Nephron (organoid): Measurements from ENCODE around the gene TTC17.
"Not testable (repeated sequence)": the region's sequence is repeated elsewhere in the genome, so short reads cannot be mapped to it uniquely, and the experiment has no call there.

ENCODE experiments used
- H3K27ac Mint-ChIP-seq, 3 experiments: 2 replicates each; pipeline ENCODE4 v1.8.0; 2020; ENCODE audit warnings: mixed read lengths in 3 of 3, mild to moderate bottlenecking in 2 of 3, moderate library complexity in 1 of 3
- H3K27me3 Mint-ChIP-seq: 2 replicates; pipeline ENCODE4 v1.8.0; 2021; ENCODE audit warnings: low read depth, mild to moderate bottlenecking, moderate library complexity, mixed read lengths
- H3K36me3 Mint-ChIP-seq: 2 replicates; pipeline ENCODE4 v1.8.0; 2020; ENCODE audit warnings: low read depth, mixed read lengths
- H3K4me1 Mint-ChIP-seq: 2 replicates; pipeline ENCODE4 v1.8.0; 2020; ENCODE audit warnings: mixed read lengths
- H3K4me3 Mint-ChIP-seq, 3 experiments: 2 replicates each; pipeline ENCODE4 v1.8.0; 2020; ENCODE audit warnings: mild to moderate bottlenecking in 3 of 3, mixed read lengths in 3 of 3, moderate library complexity in 2 of 3
- H3K9me3 Mint-ChIP-seq: 2 replicates; pipeline ENCODE4 v1.8.0; 2020; ENCODE audit warnings: mixed read lengths
- CTCF ChIP-seq, 3 experiments: fragments of 200-600 bp; sonication (generic); IDR thresholded peaks; one replicate each; pipeline ENCODE4 v1.5.0; 2021; ENCODE audit warnings: antibody characterized with exemption in 3 of 3; ENCODE audit not compliant: unreplicated experiment in 3 of 3

TTC17 gene

GRCh38 chr11:43443811-43444210 lies 85.1 kb downstream of the TTC17 start:
- no peaks in the 10 kb centered on the region for H3K4me1 Mint-ChIP-seq

GRCh38 chr11:43447151-43447550 lies 88.4 kb downstream of the TTC17 start:
- H3K9me3 Mint-ChIP-seq = no peaks in the 10 kb centered on the region
- no peak overlapping the region for H3K27ac Mint-ChIP-seq
- no peak overlapping the region for H3K4me3 Mint-ChIP-seq
- no peak for TF ChIP-seq CTCF (IDR thresholded peaks at IDR 0.05; ENCODE audit: unreplicated experiment in 3 of 3)
- H3K36me3 Mint-ChIP-seq = peaks cover 80% of the 10 kb centered on the region
- H3K27me3 Mint-ChIP-seq = no peaks in the 10 kb centered on the region
- H3K4me1 Mint-ChIP-seq = no peaks in the 10 kb centered on the region

More at GRCh38 chr11:43443811-43444210, 85.1 kb downstream of the TTC17 start:
- H3K9me3 Mint-ChIP-seq = no peaks in the 10 kb centered on the region
- H3K4me3 Mint-ChIP-seq = peak overlapping the region in 1 of 3 experiments; percentile 10
- H3K27ac Mint-ChIP-seq = peak overlapping the region in 2 of 3 experiments; percentile 35 to 92
- TF ChIP-seq CTCF (IDR thresholded peaks at IDR 0.05; ENCODE audit: unreplicated experiment in 3 of 3) = no peak
- no peaks in the 10 kb centered on the region for H3K27me3 Mint-ChIP-seq
- H3K36me3 Mint-ChIP-seq = peaks cover 76% of the 10 kb centered on the region

- no peak for TF ChIP-seq CTCF (IDR thresholded peaks at IDR 0.05; ENCODE audit: unreplicated experiment in 3 of 3)
- Mint-ChIP-seq H3K27ac (no peak overlapping the region), H3K27me3 (no peaks in the 10 kb centered on the region), H3K4me1 (no peaks in the 10 kb centered on the region), H3K9me3 (peaks cover 9% of the 10 kb centered on the region), H3K36me3 (peaks cover 75% of the 10 kb centered on the region), H3K4me3 (no peak overlapping the region)
These were observed 99.8 kb downstream of the TTC17 start for GRCh38 chr11:43458486-43458885.

- no peaks in the 10 kb centered on the region for H3K4me1 Mint-ChIP-seq
- no peak for TF ChIP-seq CTCF (IDR thresholded peaks at IDR 0.05; ENCODE audit: unreplicated experiment in 3 of 3)
These were observed 100.5 kb downstream of the TTC17 start for GRCh38 chr11:43459246-43459645.

GRCh38 chr11:43462359-43462758 lies 103.6 kb downstream of the TTC17 start:
- no peak for TF ChIP-seq CTCF (IDR thresholded peaks at IDR 0.05; ENCODE audit: unreplicated experiment in 3 of 3)
- no peaks in the 10 kb centered on the region for H3K27me3 Mint-ChIP-seq
- H3K27ac Mint-ChIP-seq = no peak overlapping the region
- H3K4me3 Mint-ChIP-seq = no peak overlapping the region
- H3K9me3 Mint-ChIP-seq = peaks cover 35% of the 10 kb centered on the region
- H3K4me1 Mint-ChIP-seq = no peaks in the 10 kb centered on the region
- H3K36me3 Mint-ChIP-seq = peaks cover 89% of the 10 kb centered on the region

More at GRCh38 chr11:43459246-43459645, 100.5 kb downstream of the TTC17 start:
- no peaks in the 10 kb centered on the region for H3K27me3 Mint-ChIP-seq
- H3K9me3 Mint-ChIP-seq = peaks cover 13% of the 10 kb centered on the region
- peaks cover 78% of the 10 kb centered on the region for H3K36me3 Mint-ChIP-seq
- H3K27ac Mint-ChIP-seq = no peak overlapping the region
- H3K4me3 Mint-ChIP-seq = no peak overlapping the region

- Mint-ChIP-seq H3K4me3 (no peak overlapping the region), H3K4me1 (no peaks in the 10 kb centered on the region), H3K27me3 (no peaks in the 10 kb centered on the region), H3K36me3 (peaks cover 97% of the 10 kb centered on the region), H3K9me3 (peaks cover 58% of the 10 kb centered on the region), H3K27ac (no peak overlapping the region)
- no peak for TF ChIP-seq CTCF (IDR thresholded peaks at IDR 0.05; ENCODE audit: unreplicated experiment in 3 of 3)
These were observed 109.2 kb downstream of the TTC17 start for GRCh38 chr11:43467958-43468357.

GRCh38 chr11:43477491-43477890 lies 118.8 kb downstream of the TTC17 start:
- not testable (repeated sequence) for H3K27me3 Mint-ChIP-seq, H3K27ac Mint-ChIP-seq, H3K4me3 Mint-ChIP-seq, H3K4me1 Mint-ChIP-seq
- Mint-ChIP-seq H3K9me3 (peaks cover 62% of the 10 kb centered on the region), H3K36me3 (peaks cover 86% of the 10 kb centered on the region)
